ENCODE data around the gene COL6A2. TPM values are rescaled to one million over a fixed set of nuclear protein-coding genes. Genes with fewer than 3 reads are reported as not detected.
"Not testable (repeated sequence)": the region's sequence is repeated elsewhere in the genome, so short reads cannot be mapped to it uniquely, and the experiment has no call there.

COL6A2 gene
- total RNA-seq, 1 donor from 2014 or later: 32.0 TPM

DNA sequence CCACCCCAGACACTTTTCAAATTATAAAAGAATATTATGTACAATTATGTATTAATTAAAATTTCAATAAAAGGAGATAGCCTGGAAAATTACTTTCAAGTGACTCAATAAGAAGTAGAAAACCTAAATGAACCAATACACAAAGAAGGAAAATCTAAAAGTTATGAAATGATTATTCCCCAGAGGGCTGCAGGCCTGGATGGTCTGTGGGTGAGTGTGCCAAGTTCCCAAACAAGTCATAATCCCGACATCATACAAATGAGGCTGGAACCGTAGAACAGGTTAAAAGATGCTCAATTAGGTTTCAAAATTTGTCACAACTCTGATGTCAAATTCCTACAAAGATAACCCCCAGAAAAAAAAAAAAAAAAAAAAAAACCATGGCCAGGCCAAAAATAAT, 73.7 kb downstream of the COL6A2 start:
- Mint-ChIP-seq H3K4me3 (ENCODE audit: low read depth) (no peak overlapping the region), H3K9me3 (ENCODE audit: low read depth) (peaks cover 20% of the 10 kb centered on the region), H3K36me3 (ENCODE audit: insufficient read depth) (peaks cover 13% of the 10 kb centered on the region), H3K27me3 (no peaks in the 10 kb centered on the region), H3K4me1 (ENCODE audit: low read depth) (no peaks in the 10 kb centered on the region), H3K27ac (peak overlapping the region; percentile 41)
- TF ChIP-seq CTCF (IDR thresholded peaks at IDR 0.05; ENCODE audit: unreplicated experiment): no peak
- no peak for DNase-seq (ENCODE audit: low spot score, unreplicated experiment)

- no peak for TF ChIP-seq CTCF (IDR thresholded peaks at IDR 0.05; ENCODE audit: unreplicated experiment)
- peaks cover 13% of the 10 kb centered on the region for H3K36me3 Mint-ChIP-seq (ENCODE audit: insufficient read depth)
- no peaks in the 10 kb centered on the region for H3K27me3 Mint-ChIP-seq
- no peaks in the 10 kb centered on the region for H3K4me1 Mint-ChIP-seq (ENCODE audit: low read depth)
- H3K4me3 Mint-ChIP-seq (ENCODE audit: low read depth): no peak overlapping the region
- no peak for DNase-seq (ENCODE audit: low spot score, unreplicated experiment)
- peaks cover 25% of the 10 kb centered on the region for H3K9me3 Mint-ChIP-seq (ENCODE audit: low read depth)
- H3K27ac Mint-ChIP-seq: peak overlapping the region; percentile 41
Measured at GRCh38 chr21:46171996-46172862, 74.3 kb downstream of the COL6A2 start.

DNA sequence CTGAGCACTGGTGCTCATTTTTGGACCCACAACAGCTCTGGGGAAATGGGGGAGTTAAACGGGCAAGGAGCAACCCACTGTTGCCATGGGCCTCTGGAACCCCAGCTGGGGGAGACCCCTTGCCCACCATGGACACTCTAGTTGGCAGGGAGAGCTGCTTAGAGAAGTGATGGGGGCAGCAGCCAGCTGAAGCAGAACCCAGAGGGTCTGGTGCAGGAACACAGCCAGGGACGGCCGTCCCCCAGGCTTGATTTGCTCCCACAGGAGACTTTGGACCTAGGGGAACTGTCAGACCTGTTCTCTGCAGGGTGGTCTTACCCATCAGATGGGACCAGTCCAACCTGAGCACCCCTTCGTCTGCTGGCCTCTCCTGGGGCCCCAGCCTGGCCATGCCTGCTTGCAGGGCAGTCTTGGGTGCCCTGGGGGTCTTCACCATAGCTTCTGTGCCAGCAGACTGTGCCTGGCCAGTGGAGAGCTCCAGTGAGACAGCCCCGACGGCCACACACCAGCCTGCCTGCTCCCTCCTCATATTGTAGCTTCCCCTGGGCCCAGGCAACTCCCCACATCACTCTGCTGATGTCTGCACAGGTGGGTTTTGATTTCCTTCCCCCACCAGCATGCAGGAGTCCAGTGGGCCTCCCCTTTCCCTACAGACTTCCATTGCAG, 75.1 kb downstream of the COL6A2 start:
- no peaks in the 10 kb centered on the region for H3K27me3 Mint-ChIP-seq
- H3K36me3 Mint-ChIP-seq (ENCODE audit: insufficient read depth): peaks cover 16% of the 10 kb centered on the region
- peaks cover 32% of the 10 kb centered on the region for H3K9me3 Mint-ChIP-seq (ENCODE audit: low read depth)
- H3K27ac Mint-ChIP-seq: no peak overlapping the region
- no peaks in the 10 kb centered on the region for H3K4me1 Mint-ChIP-seq (ENCODE audit: low read depth)
- no peak for TF ChIP-seq CTCF (IDR thresholded peaks at IDR 0.05; ENCODE audit: unreplicated experiment)
- H3K4me3 Mint-ChIP-seq (ENCODE audit: low read depth): no peak overlapping the region
- DNase-seq (ENCODE audit: low spot score, unreplicated experiment): no peak

DNA sequence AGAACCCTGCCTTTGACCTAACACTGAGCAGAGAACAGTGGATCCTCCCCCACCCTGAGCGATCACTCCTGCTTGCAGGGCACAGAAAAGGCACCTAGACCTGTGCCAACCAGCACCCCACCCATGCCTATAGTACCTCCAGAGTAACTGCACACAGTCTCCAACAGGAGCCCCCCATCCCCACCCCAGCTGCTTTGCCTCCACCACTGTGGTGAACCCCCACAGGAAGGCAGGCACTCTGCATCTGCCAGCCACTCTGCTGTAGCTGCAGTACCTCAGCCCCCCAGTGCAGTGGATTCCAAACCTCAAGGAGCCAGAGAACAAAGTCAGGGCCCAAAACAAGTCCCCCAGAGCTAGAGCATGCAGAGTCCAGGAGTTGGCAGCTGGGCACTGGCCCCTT, 75.7 kb downstream of the COL6A2 start:
- peaks cover 32% of the 10 kb centered on the region for H3K9me3 Mint-ChIP-seq (ENCODE audit: low read depth)
- no peak for DNase-seq (ENCODE audit: low spot score, unreplicated experiment)
- H3K36me3 Mint-ChIP-seq (ENCODE audit: insufficient read depth): peaks cover 16% of the 10 kb centered on the region
- TF ChIP-seq CTCF (IDR thresholded peaks at IDR 0.05; ENCODE audit: unreplicated experiment): no peak
- H3K4me3 Mint-ChIP-seq (ENCODE audit: low read depth): no peak overlapping the region
- no peaks in the 10 kb centered on the region for H3K27me3 Mint-ChIP-seq
- no peaks in the 10 kb centered on the region for H3K4me1 Mint-ChIP-seq (ENCODE audit: low read depth)
- no peak overlapping the region for H3K27ac Mint-ChIP-seq

DNA sequence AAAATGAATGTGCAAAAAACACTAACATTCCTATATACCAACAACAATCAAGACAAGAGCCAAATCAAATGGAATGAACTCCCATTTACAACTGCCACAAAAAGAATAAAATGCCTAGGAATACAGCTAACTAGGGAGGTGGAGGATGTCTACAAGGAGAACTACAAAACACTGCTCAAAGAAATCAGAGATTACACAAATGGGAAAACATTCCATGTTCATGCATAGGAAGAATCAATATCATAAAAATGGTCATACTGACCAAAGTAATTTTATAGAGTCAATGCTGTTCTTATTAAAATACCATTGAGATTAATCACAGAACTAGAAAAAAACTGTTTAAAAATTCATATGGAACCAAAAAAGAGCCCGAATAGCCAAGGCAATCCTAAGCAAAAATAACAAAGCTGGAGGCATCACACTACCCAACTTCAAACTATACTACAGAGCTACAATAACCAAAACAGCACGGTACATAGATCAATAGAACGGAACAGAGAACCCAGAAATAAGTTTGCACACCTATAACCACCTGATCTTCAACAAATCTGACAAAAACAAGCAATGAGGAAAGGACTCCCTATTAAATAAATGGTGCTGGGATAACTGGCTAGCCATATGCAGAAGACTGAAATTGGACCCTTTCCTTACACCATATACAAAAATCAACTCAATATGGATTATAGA, 78.7 kb downstream of the COL6A2 start:
- DNase-seq (ENCODE audit: low spot score, unreplicated experiment); H3K4me1 Mint-ChIP-seq (ENCODE audit: low read depth); H3K27me3 Mint-ChIP-seq; H3K4me3 Mint-ChIP-seq (ENCODE audit: low read depth): not testable (repeated sequence)
- H3K36me3 Mint-ChIP-seq (ENCODE audit: insufficient read depth): peaks cover 18% of the 10 kb centered on the region
- H3K27ac Mint-ChIP-seq: peak overlapping the region; percentile 19
- peaks cover 32% of the 10 kb centered on the region for H3K9me3 Mint-ChIP-seq (ENCODE audit: low read depth)

All from progenitor cell of endocrine pancreas (in vitro differentiated cells).